H1 (cell line): ENCODE data around the gene SPTLC3.

Experiments used
- CHD1 ChIP-seq: IDR thresholded peaks from 2 replicates; pipeline ENCODE4 v1.6.1; 2012; ENCODE audit warnings: low read depth, low read length, improper control_type of control experiment
- CTCF ChIP-seq, 3 experiments: IDR thresholded peaks; 1 replicate in 2 of 3; 2 replicates in 1 of 3; pipeline versions ENCODE4 v1.5.1 to v1.6.1; 2011; ENCODE audit warnings: low read length in 3 of 3, mild to moderate bottlenecking in 3 of 3, inconsistent platforms in 2 of 3, low read depth in 1 of 3, moderate library complexity in 1 of 3; ENCODE audit not compliant: insufficient read depth in 1 of 3; ENCODE audit errors: control extremely low read depth in 1 of 3
- GABPA ChIP-seq: IDR thresholded peaks from 2 replicates; pipeline ENCODE4 v1.6.1; 2011; ENCODE audit warnings: mild to moderate bottlenecking, low read length, moderate library complexity, borderline replicate concordance; ENCODE audit not compliant: insufficient read depth
- HDAC6 ChIP-seq: IDR thresholded peaks from one replicate; pipeline ENCODE4 v1.7.1; 2012; ENCODE audit warnings: low read depth, mild to moderate bottlenecking, inconsistent platforms, low read length, moderate library complexity
- PHF8 ChIP-seq: fragments of 200-600 bp; sonication (generic); conservative IDR thresholded peaks from 2 replicates; pipeline ENCODE4 v1.7.1; 2012; ENCODE audit warnings: low read depth, mild to moderate bottlenecking, inconsistent platforms, low read length, moderate library complexity
- POLR2A ChIP-seq, 2 experiments: IDR thresholded peaks; 1 replicate in 1 of 2; 2 replicates in 1 of 2; pipeline ENCODE4 v1.6.1; 2011; ENCODE audit warnings: low read depth in 2 of 2, low read length in 2 of 2, mild to moderate bottlenecking in 2 of 2; ENCODE audit errors: control extremely low read depth in 1 of 2
- RAD21 ChIP-seq, 2 experiments: IDR thresholded peaks in 1 of 2; conservative IDR thresholded peaks in 1 of 2; 2 replicates each; pipeline ENCODE4 v1.6.1; 2011; ENCODE audit warnings: low read depth in 2 of 2, low read length in 2 of 2, improper control_type of control experiment in 1 of 2, inconsistent platforms in 1 of 2, mild to moderate bottlenecking in 1 of 2, moderate library complexity in 1 of 2
- RNF2 ChIP-seq: fragments of 200-900, 300-1000 bp; sonication (generic); IDR thresholded peaks from 2 replicates; pipeline ENCODE4 v1.7.1; 2016; ENCODE audit warnings: borderline replicate concordance, low read depth, mild to moderate bottlenecking, antibody characterized with exemption, low read length; ENCODE audit not compliant: poor library complexity, severe bottlenecking; ENCODE audit errors: missing control alignments
- SP2 ChIP-seq: IDR thresholded peaks from 2 replicates; pipeline ENCODE4 v1.6.1; 2012; ENCODE audit warnings: mild to moderate bottlenecking, low read length, inconsistent platforms
- TBP ChIP-seq: IDR thresholded peaks from 2 replicates; pipeline ENCODE4 v1.6.1; 2011; ENCODE audit warnings: low read depth, low read length, improper control_type of control experiment
- TCF12 ChIP-seq: IDR thresholded peaks from 2 replicates; pipeline ENCODE4 v1.6.1; 2011; ENCODE audit warnings: low read depth, mild to moderate bottlenecking, low read length
- ZNF274 ChIP-seq: IDR thresholded peaks from 2 replicates; pipeline ENCODE4 v1.7.0; 2012; ENCODE audit warnings: low read length, borderline replicate concordance; ENCODE audit errors: extremely low read depth

GRCh38 chr20:13110796-13111195, 102.0 kb downstream of the SPTLC3 start:
- TF ChIP-seq PHF8 (no peak), CTCF (IDR thresholded peaks at IDR 0.05; ENCODE audit: control extremely low read depth in 1 of 3, insufficient read depth in 1 of 3, low read depth in 1 of 3, low read length in 3 of 3) (no peak), CHD1 (no peak), RAD21 (IDR thresholded peaks at IDR 0.05 in 1 of 2, conservative IDR thresholded peaks at IDR 0.05 in 1 of 2; ENCODE audit: low read depth in 2 of 2, low read length in 2 of 2) (no peak), TCF12 (no peak), HDAC6 (no peak), RNF2 (no peak), POLR2A (IDR thresholded peaks at IDR 0.05; ENCODE audit: control extremely low read depth in 1 of 2, low read depth in 2 of 2, low read length in 2 of 2) (no peak), ZNF274 (no peak), TBP (no peak), GABPA (no peak), SP2 (no peak)
